Measurements from ENCODE around the gene PLPPR2. TPM values are rescaled to one million over a fixed set of nuclear protein-coding genes. Genes with fewer than 3 reads are reported as not detected.
A peak's percentile ranks its signal among the peaks of the same experiment; 100 is the strongest.

Gene PLPPR2
- total and polyA plus RNA-seq, 4 donors = 11.4 to 41.0 (median 36.9) TPM

- Histone ChIP-seq H3K36me3 (ENCODE audit: control insufficient read depth in 1 of 2, insufficient read depth in 2 of 2, low read length in 1 of 2) (peaks cover 0 to 7% of the 10 kb centered on the region in 2 donors), H3K9me3 (ENCODE audit: control insufficient read depth, low read length) (no peaks in the 10 kb centered on the region), H3K4me3 (ENCODE audit: low read length in 2 of 2) (no peak overlapping the region), H3K27ac (ENCODE audit: low read depth in 1 of 2, low read length in 2 of 2) (no peak overlapping the region), H3K4me1 (ENCODE audit: control insufficient read depth in 1 of 2, insufficient read depth in 2 of 2, low read length in 2 of 2) (no peaks in the 10 kb centered on the region), H3K27me3 (ENCODE audit: control insufficient read depth in 1 of 2, insufficient read depth in 2 of 2, low read length in 1 of 2) (no peaks in the 10 kb centered on the region)
- ATAC-seq (ENCODE audit: low FRiP score) (no peak), DNase-seq (no peak)
- 92 to 93% methylated on average over 25 to 28 of the region's 28 CpGs for WGBS, 2 donors
- intact Hi-C loops (cut with DNase I) = no loop called here
Measured at GRCh38 chr19:11364296-11364904, 9.2 kb downstream of the PLPPR2 start.

DNA sequence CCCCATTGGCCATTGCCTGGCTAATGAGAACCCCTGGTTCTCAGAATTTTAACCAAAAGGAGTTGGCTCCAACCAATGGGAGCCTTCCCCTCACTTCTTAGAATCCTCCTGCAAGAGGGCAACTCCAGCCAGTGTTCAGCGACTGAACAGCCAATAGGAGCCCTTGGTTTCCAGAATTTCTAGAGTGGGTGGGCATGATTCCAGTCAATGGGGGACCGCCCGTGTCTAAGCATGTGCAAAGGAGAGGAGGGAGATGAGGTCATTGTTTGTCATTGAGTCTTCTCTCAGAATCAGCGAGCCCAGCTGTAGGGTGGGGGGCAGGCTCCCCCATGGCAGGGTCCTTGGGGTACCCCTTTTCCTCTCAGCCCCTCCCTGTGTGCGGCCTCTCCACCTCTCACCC, 9.7 kb downstream of the PLPPR2 start:
- WGBS, 2 donors = 63 to 68% methylated on average over 5 of the region's 5 CpGs
- no peaks in the 10 kb centered on the region for H3K9me3 ChIP-seq (ENCODE audit: control insufficient read depth, low read length)
- no peak overlapping the region for H3K27ac ChIP-seq (ENCODE audit: low read depth in 1 of 2, low read length in 2 of 2)
- ATAC-seq (ENCODE audit: low FRiP score) (no peak), DNase-seq (no peak)
- H3K4me3 ChIP-seq (ENCODE audit: low read length in 2 of 2) = no peak overlapping the region
- no peaks in the 10 kb centered on the region for H3K4me1 ChIP-seq (ENCODE audit: control insufficient read depth in 1 of 2, insufficient read depth in 2 of 2, low read length in 2 of 2)
- H3K36me3 ChIP-seq (ENCODE audit: control insufficient read depth in 1 of 2, insufficient read depth in 2 of 2, low read length in 1 of 2) = peaks cover 0 to 5% of the 10 kb centered on the region in 2 donors
- no peaks in the 10 kb centered on the region for H3K27me3 ChIP-seq (ENCODE audit: control insufficient read depth in 1 of 2, insufficient read depth in 2 of 2, low read length in 1 of 2)
- intact Hi-C loops (cut with DNase I) = no loop called here

GRCh38 chr19:11365557-11366117, 10.4 kb downstream of the PLPPR2 start:
- Histone ChIP-seq H3K27me3 (ENCODE audit: control insufficient read depth in 1 of 2, insufficient read depth in 2 of 2, low read length in 1 of 2) (no peaks in the 10 kb centered on the region), H3K4me1 (ENCODE audit: control insufficient read depth in 1 of 2, insufficient read depth in 2 of 2, low read length in 2 of 2) (no peaks in the 10 kb centered on the region), H3K4me3 (ENCODE audit: low read length in 2 of 2) (no peak overlapping the region), H3K36me3 (ENCODE audit: control insufficient read depth in 1 of 2, insufficient read depth in 2 of 2, low read length in 1 of 2) (peaks cover 0 to 5% of the 10 kb centered on the region in 2 donors), H3K27ac (ENCODE audit: low read depth in 1 of 2, low read length in 2 of 2) (no peak overlapping the region), H3K9me3 (ENCODE audit: control insufficient read depth, low read length) (no peaks in the 10 kb centered on the region)
- intact Hi-C loops (cut with DNase I) = no loop called here
- 77 to 81% methylated on average over 7 of the region's 7 CpGs for WGBS, 2 donors
- no peak for DNase-seq
- no peak for ATAC-seq (ENCODE audit: low FRiP score)

- H3K27me3 ChIP-seq (ENCODE audit: control insufficient read depth in 1 of 2, insufficient read depth in 2 of 2, low read length in 1 of 2) = no peaks in the 10 kb centered on the region
- no peak overlapping the region for H3K4me3 ChIP-seq (ENCODE audit: low read length in 2 of 2)
- intact Hi-C loops (cut with DNase I) = no loop called here
- ATAC-seq (ENCODE audit: low FRiP score) (no peak), DNase-seq (no peak)
- no peak overlapping the region for H3K27ac ChIP-seq (ENCODE audit: low read depth in 1 of 2, low read length in 2 of 2)
- no peaks in the 10 kb centered on the region for H3K9me3 ChIP-seq (ENCODE audit: control insufficient read depth, low read length)
- WGBS, 2 donors = 86 to 91% methylated on average over 2 of the region's 2 CpGs
- H3K36me3 ChIP-seq (ENCODE audit: control insufficient read depth in 1 of 2, insufficient read depth in 2 of 2, low read length in 1 of 2) = peaks cover 0 to 3% of the 10 kb centered on the region in 2 donors
- H3K4me1 ChIP-seq (ENCODE audit: control insufficient read depth in 1 of 2, insufficient read depth in 2 of 2, low read length in 2 of 2) = no peaks in the 10 kb centered on the region
Measured at GRCh38 chr19:11367528-11367927, 12.3 kb downstream of the PLPPR2 start.

GRCh38 chr19:11370744-11371143, 15.5 kb downstream of the PLPPR2 start:
- Histone ChIP-seq H3K9me3 (ENCODE audit: control insufficient read depth, low read length) (no peaks in the 10 kb centered on the region), H3K27ac (ENCODE audit: low read depth in 1 of 2, low read length in 2 of 2) (no peak overlapping the region), H3K36me3 (ENCODE audit: control insufficient read depth in 1 of 2, insufficient read depth in 2 of 2, low read length in 1 of 2) (no peaks in the 10 kb centered on the region), H3K4me3 (ENCODE audit: low read length in 2 of 2) (no peak overlapping the region), H3K27me3 (ENCODE audit: control insufficient read depth in 1 of 2, insufficient read depth in 2 of 2, low read length in 1 of 2) (no peaks in the 10 kb centered on the region), H3K4me1 (ENCODE audit: control insufficient read depth in 1 of 2, insufficient read depth in 2 of 2, low read length in 2 of 2) (no peaks in the 10 kb centered on the region)
- ATAC-seq (ENCODE audit: low FRiP score) = no peak
- intact Hi-C loops (cut with DNase I) = no loop called here
- WGBS, 2 donors = 91 to 96% methylated on average over 2 of the region's 2 CpGs
- no peak for DNase-seq

DNA sequence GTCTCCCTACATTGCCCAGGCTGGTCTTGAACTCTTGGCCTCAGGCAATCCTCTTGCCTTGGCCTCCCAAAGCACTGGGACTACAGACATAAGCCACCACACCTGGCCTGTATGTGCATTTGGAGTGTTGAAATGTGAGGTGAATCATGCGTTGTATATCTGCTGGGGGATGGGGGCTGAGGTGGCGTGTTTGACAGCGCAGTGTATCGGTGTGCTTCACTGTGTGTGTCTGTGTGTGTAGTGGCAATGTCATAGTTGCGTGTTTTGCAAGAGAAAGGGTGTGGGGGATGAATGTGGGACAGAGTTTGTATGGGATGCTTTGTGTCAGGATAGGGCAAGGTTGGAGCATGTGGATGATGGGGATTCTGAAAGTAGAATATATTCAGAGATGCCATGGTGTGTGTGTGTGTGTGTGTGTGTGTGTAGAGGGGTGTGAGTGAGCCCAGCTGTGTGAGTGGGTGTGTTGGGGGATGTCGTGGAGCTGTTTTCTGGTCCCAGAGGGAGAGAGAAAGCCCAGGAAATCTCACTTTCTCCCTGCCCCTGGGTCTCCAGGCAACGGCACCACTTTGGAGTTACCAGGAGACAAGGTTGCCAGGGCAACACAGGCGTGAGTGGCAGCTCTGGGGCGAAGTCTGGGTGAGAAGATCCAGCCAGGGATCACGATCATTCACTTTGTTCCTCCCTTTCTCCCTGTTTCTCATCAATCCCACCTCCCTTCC, 18.1 kb downstream of the PLPPR2 start:
- DNase-seq (no peak), ATAC-seq (ENCODE audit: low FRiP score) (no peak)
- intact Hi-C loops (cut with DNase I) = no loop called here
- Histone ChIP-seq H3K4me1 (ENCODE audit: control insufficient read depth in 1 of 2, insufficient read depth in 2 of 2, low read length in 2 of 2) (peaks cover 2 to 4% of the 10 kb centered on the region in 2 donors), H3K9me3 (ENCODE audit: control insufficient read depth, low read length) (no peaks in the 10 kb centered on the region), H3K27ac (ENCODE audit: low read depth in 1 of 2, low read length in 2 of 2) (no peak overlapping the region), H3K4me3 (ENCODE audit: low read length in 2 of 2) (no peak overlapping the region), H3K27me3 (ENCODE audit: control insufficient read depth in 1 of 2, insufficient read depth in 2 of 2, low read length in 1 of 2) (no peaks in the 10 kb centered on the region), H3K36me3 (ENCODE audit: control insufficient read depth in 1 of 2, insufficient read depth in 2 of 2, low read length in 1 of 2) (no peaks in the 10 kb centered on the region)
- 51 to 54% methylated on average over 10 of the region's 10 CpGs for WGBS, 2 donors

DNA sequence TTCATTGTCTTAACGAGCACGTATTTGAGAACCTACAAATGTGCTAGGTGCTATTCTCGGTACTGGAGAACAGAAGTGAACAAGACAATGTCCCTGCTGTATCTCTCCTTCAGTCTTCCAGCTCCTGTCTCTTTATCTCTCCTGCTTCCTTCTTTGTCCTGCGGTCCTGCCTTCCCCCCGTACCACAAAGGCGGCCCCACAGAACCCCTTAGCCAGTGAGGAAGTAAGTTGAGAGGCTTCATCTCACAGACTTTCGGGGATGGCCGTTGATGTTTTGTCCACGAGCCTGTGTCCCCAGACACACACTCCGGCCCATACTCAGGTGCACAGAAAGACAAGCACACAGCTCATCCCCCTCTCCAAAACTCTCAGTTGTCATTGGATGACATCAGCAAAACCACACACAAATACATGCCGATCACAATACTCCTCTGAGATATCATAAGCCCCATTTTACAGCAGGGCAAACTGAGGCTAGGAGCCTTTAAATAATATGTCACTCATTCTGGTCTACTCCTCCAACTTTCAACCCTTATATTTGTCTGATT, 18.7 kb downstream of the PLPPR2 start:
- intact Hi-C loops (cut with DNase I) = no loop called here
- no peak for DNase-seq
- ATAC-seq (ENCODE audit: low FRiP score) = no peak
- Histone ChIP-seq H3K9me3 (ENCODE audit: control insufficient read depth, low read length) (no peaks in the 10 kb centered on the region), H3K4me1 (ENCODE audit: control insufficient read depth in 1 of 2, insufficient read depth in 2 of 2, low read length in 2 of 2) (peaks cover 2 to 4% of the 10 kb centered on the region in 2 donors), H3K27me3 (ENCODE audit: control insufficient read depth in 1 of 2, insufficient read depth in 2 of 2, low read length in 1 of 2) (no peaks in the 10 kb centered on the region), H3K27ac (ENCODE audit: low read depth in 1 of 2, low read length in 2 of 2) (peak overlapping the region in 1 of 2 donors; percentile 23), H3K36me3 (ENCODE audit: control insufficient read depth in 1 of 2, insufficient read depth in 2 of 2, low read length in 1 of 2) (no peaks in the 10 kb centered on the region), H3K4me3 (ENCODE audit: low read length in 2 of 2) (no peak overlapping the region)
- 58 to 61% methylated on average over 11 of the region's 11 CpGs for WGBS, 2 donors

DNA sequence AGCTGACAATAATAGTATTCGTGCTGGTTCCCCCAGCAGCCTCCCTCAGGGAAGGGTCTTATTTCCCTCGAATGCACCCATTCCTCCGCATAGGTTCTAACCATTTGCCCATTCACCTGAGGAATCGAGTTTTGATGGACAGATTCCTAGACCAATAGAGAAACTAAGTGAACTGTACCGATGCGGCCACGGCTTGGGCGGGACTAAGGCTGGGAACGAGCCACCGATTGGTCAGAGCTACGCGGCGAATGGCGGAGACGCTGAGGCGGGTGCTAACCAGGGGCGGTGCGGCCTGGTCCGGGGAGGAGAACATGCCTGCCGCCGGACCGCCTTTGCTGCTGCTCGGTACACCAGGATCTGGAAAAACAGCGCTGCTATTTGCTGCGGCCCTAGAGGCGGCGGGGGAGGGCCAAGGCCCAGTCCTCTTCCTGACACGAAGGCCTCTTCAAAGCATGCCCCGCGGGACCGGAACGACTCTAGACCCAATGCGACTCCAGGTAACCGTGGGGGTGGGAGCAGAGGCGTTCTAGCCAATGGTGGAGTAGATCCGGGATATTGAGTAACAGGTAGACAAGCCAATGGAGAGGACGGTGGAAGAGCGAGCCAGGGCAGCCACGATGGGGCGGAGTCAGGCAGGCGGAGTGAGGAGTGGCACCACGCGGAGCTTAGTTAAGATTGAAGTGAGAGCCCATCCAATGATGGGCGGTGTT, 19.4 kb downstream of the PLPPR2 start, which contains the start of gene SWSAP1:
TSS of gene SWSAP1 (plus strand) at position 234 of the 710 bp plus-strand sequence. CDS start at position 249, 15 bp downstream.
- Histone ChIP-seq H3K27me3 (ENCODE audit: control insufficient read depth in 1 of 2, insufficient read depth in 2 of 2, low read length in 1 of 2) (no peaks in the 10 kb centered on the region), H3K36me3 (ENCODE audit: control insufficient read depth in 1 of 2, insufficient read depth in 2 of 2, low read length in 1 of 2) (no peaks in the 10 kb centered on the region), H3K27ac (ENCODE audit: low read depth in 1 of 2, low read length in 2 of 2) (peak within 1 kb of the TSS; percentile 72 to 88), H3K9me3 (ENCODE audit: control insufficient read depth, low read length) (no peaks in the 10 kb centered on the region), H3K4me3 (ENCODE audit: low read length in 2 of 2) (peak within 1 kb of the TSS in 1 of 2 donors; percentile 55), H3K4me1 (ENCODE audit: control insufficient read depth in 1 of 2, insufficient read depth in 2 of 2, low read length in 2 of 2) (peaks cover 2 to 4% of the 10 kb centered on the region in 2 donors)
- DNase-seq (peak; percentile 99), ATAC-seq (ENCODE audit: low FRiP score) (peak; percentile 98)
- 0% methylated on average over 44 of the region's 44 CpGs for WGBS, 2 donors
- intact Hi-C loops (cut with DNase I) = loop anchor here (5.0 kb wide), 2 partner anchors 37 to 82 kb away; partner anchors contain the start of gene RAB3D (in 1 of the 2)
